ENCODE measurements around the gene TICAM1. TPM values are rescaled to one million over a fixed set of nuclear protein-coding genes. Genes with fewer than 3 reads are reported as not detected.

TICAM1 gene
- total and polyA plus RNA-seq, 2 of the 13 experiments (the other 11 are each of a cell fraction or from before 2014, with no cell fraction given): 0.33 to 0.95 TPM

DNA sequence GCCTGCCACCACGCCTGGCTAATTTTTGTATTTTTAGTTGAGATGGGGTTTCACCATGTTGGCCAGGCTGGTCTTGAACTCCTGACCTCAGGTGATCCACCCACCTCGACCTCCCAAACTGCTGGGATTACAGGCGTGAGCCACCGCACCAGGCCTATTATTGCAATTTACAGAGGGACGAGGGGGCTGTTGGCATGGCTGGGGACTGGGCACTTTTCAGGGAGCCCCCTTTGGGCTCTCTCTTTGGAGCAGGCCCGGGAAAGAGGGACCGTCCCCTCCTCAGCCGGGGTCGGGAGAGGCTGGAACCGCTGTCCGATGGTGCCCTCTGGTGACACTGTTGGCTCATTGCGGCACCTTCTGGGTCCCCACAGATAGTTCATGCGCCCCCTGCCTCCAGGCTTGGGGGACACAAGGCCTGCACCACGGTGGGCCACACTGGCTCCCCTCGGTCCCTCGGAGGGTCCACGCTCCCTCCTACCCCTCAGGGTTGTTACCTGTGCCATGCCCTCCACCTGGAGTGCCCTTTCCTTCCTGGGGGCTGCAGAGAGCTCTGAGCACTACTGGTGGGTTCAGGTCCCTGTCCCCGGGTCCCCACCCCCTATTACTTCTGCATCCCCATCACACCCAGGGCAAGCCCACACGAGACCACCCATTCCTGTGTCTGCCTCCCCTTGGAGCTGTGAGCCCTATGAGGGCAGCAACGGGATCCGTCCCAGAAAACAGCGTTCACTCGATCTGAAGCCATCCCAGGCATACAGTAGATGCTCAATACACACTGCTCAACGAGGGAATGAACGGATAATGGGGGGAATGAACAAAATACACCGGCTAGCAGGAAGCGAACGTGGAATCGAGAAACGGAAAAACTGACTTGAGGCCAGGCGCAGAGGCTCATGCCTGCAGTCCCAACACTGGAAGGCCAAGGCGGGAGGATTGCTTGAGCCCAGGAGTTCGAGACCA lies 27.5 kb downstream of the TICAM1 start (continued):
- TF ChIP-seq GABPA (IDR thresholded peaks at IDR 0.05; ENCODE audit: low read depth, low read length) (no peak), GABPA (CRISPR knock-in tag; IDR thresholded peaks at IDR 0.05; ENCODE audit: low read depth) (no peak), HOXA3 (CRISPR knock-in tag; IDR thresholded peaks at IDR 0.05) (peak; percentile 21; the same call in 1 of the 2 replicates), AGO2 (optimal IDR thresholded peaks at IDR 0.05; ENCODE audit: low read depth, low read length) (no peak), ZNF282 (IDR thresholded peaks at IDR 0.05; ENCODE audit: partially characterized antibody) (no peak), ZNF292 (CRISPR knock-in tag; IDR thresholded peaks at IDR 0.05; ENCODE audit: borderline replicate concordance, low read depth) (no peak), ZFP82 (CRISPR knock-in tag; IDR thresholded peaks at IDR 0.05; ENCODE audit: borderline replicate concordance) (no peak), TSC22D2 (CRISPR knock-in tag; IDR thresholded peaks at IDR 0.05; ENCODE audit: borderline replicate concordance) (no peak), THAP11 (CRISPR knock-in tag; IDR thresholded peaks at IDR 0.05) (peak; percentile 63; the same call in 1 of the 2 replicates), NFKB2 (CRISPR knock-in tag; IDR thresholded peaks at IDR 0.05; ENCODE audit: borderline replicate concordance) (no peak), SNAPC2 (CRISPR knock-in tag; IDR thresholded peaks at IDR 0.05) (no peak), ZNF260 (CRISPR knock-in tag; IDR thresholded peaks at IDR 0.05; ENCODE audit: borderline replicate concordance, low read depth) (no peak), LCORL (IDR thresholded peaks at IDR 0.05) (no peak), LCORL (CRISPR knock-in tag; IDR thresholded peaks at IDR 0.05) (0 out of 2 replicates have a peak, but pooled peaks have one; percentile 27), ZNF816 (CRISPR knock-in tag; IDR thresholded peaks at IDR 0.05; ENCODE audit: borderline replicate concordance) (no peak), ZSCAN31 (CRISPR knock-in tag; IDR thresholded peaks at IDR 0.05; ENCODE audit: low read depth) (no peak), GATAD1 (CRISPR knock-in tag; IDR thresholded peaks at IDR 0.05) (no peak), ZNF703 (CRISPR knock-in tag; IDR thresholded peaks at IDR 0.05; ENCODE audit: borderline replicate concordance) (no peak), STAG1 (CRISPR knock-in tag; IDR thresholded peaks at IDR 0.05) (peak; percentile 93), HOXA9 (CRISPR knock-in tag; IDR thresholded peaks at IDR 0.05; ENCODE audit: borderline replicate concordance) (no peak), PAF1 (CRISPR knock-in tag; IDR thresholded peaks at IDR 0.05) (no peak), NR2F1 (CRISPR knock-in tag; IDR thresholded peaks at IDR 0.05) (no peak), FIP1L1 (IDR thresholded peaks at IDR 0.05; ENCODE audit: borderline replicate concordance, insufficient read depth, low read depth, low read length) (no peak), ZNF101 (CRISPR knock-in tag; IDR thresholded peaks at IDR 0.05; ENCODE audit: borderline replicate concordance, low read depth) (no peak)
- TF ChIP-seq, protein P1, sequence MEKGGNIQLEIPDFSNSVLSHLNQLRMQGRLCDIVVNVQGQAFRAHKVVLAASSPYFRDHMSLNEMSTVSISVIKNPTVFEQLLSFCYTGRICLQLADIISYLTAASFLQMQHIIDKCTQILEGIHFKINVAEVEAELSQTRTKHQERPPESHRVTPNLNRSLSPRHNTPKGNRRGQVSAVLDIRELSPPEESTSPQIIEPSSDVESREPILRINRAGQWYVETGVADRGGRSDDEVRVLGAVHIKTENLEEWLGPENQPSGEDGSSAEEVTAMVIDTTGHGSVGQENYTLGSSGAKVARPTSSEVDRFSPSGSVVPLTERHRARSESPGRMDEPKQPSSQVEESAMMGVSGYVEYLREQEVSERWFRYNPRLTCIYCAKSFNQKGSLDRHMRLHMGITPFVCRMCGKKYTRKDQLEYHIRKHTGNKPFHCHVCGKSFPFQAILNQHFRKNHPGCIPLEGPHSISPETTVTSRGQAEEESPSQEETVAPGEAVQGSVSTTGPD (CRISPR knock-in tag; IDR thresholded peaks at IDR 0.05): no peak
- TF ChIP-seq, protein P2, sequence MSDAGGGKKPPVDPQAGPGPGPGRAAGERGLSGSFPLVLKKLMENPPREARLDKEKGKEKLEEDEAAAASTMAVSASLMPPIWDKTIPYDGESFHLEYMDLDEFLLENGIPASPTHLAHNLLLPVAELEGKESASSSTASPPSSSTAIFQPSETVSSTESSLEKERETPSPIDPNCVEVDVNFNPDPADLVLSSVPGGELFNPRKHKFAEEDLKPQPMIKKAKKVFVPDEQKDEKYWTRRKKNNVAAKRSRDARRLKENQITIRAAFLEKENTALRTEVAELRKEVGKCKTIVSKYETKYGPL (CRISPR knock-in tag; IDR thresholded peaks at IDR 0.05): no peak
- TF ChIP-seq, protein P3, sequence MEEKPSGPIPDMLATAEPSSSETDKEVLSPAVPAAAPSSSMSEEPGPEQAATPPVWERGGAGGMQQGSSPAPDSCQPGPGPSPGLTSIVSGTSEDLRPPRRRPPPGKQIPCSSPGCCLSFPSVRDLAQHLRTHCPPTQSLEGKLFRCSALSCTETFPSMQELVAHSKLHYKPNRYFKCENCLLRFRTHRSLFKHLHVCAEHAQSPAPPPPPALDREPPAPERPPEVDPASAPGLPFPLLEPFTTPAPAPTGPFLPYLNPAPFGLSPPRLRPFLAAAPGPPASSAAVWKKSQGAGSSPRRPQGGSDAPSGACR (CRISPR knock-in tag; IDR thresholded peaks at IDR 0.05): no peak

Measured in HepG2 (cell line).